DOHH2 (cell line): Measurements from ENCODE around the gene SBF1.

ENCODE experiments used
- H3F3A ChIP-seq: fragments of 200-600 bp; sonication (generic), shearing (Covaris generic); 2 replicates; pipeline ENCODE4 v1.6.0; 2016; ENCODE audit warnings: antibody characterized with exemption, mild to moderate bottlenecking; ENCODE audit not compliant: control insufficient read depth, insufficient read depth
- H3K27ac ChIP-seq: fragments of 200-600 bp; sonication (generic); 2 replicates; pipeline ENCODE4 v1.5.1; 2014; ENCODE audit warnings: low read depth, mild to moderate bottlenecking, low read length, moderate library complexity
- H3K27me3 ChIP-seq: fragments of 200-600 bp; sonication (generic); 2 replicates; pipeline ENCODE4 v1.6.1; 2014; ENCODE audit warnings: mild to moderate bottlenecking, low read length, mixed read lengths; ENCODE audit not compliant: control insufficient read depth
- H3K36me3 ChIP-seq: fragments of 200-600 bp; sonication (generic); 2 replicates; pipeline ENCODE4 v1.6.1; 2014; ENCODE audit warnings: mild to moderate bottlenecking, low read length, moderate library complexity, mixed read lengths; ENCODE audit not compliant: control insufficient read depth
- H3K4me1 ChIP-seq: fragments of 200-600 bp; sonication (generic); 2 replicates; pipeline ENCODE4 v1.6.1; 2014; ENCODE audit warnings: mild to moderate bottlenecking, low read length, mixed read lengths; ENCODE audit not compliant: control insufficient read depth
- H3K4me2 ChIP-seq: fragments of 200-600 bp; sonication (generic); 2 replicates; pipeline ENCODE4 v1.6.0; 2014; ENCODE audit warnings: mild to moderate bottlenecking, low read length, moderate library complexity
- H3K4me3 ChIP-seq: fragments of 200-600 bp; sonication (generic); 2 replicates; pipeline ENCODE4 v1.5.1; 2014; ENCODE audit warnings: mild to moderate bottlenecking, low read length, mixed read lengths
- H3K79me2 ChIP-seq: fragments of 200-600 bp; sonication (generic); 2 replicates; pipeline ENCODE4 v1.6.1; 2014; ENCODE audit warnings: mild to moderate bottlenecking, low read length, mixed read lengths; ENCODE audit not compliant: control insufficient read depth
- H3K9me2 ChIP-seq: fragments of 200-600 bp; sonication (generic); replicated peaks from 2 replicates; pipeline ENCODE4 v1.6.1; 2014; ENCODE audit warnings: mild to moderate bottlenecking, low read length, mixed read lengths; ENCODE audit not compliant: control insufficient read depth
- H3K9me3 ChIP-seq: fragments of 200-600 bp; sonication (generic); 2 replicates; pipeline ENCODE4 v1.6.1; 2014; ENCODE audit warnings: antibody characterized with exemption, low read length, mixed read lengths; ENCODE audit not compliant: control insufficient read depth, insufficient read depth
- H4K20me1 ChIP-seq: fragments of 200-600 bp; sonication (generic); 2 replicates; pipeline ENCODE4 v1.6.0; 2014; ENCODE audit warnings: low read depth, mild to moderate bottlenecking, antibody characterized with exemption, low read length, moderate library complexity; ENCODE audit not compliant: control insufficient read depth, insufficient read depth
- EZH2phosphoT487 ChIP-seq: fragments of 200-600 bp; sonication (generic); IDR thresholded peaks from 2 replicates; pipeline ENCODE4 v1.6.1; 2017; ENCODE audit warnings: borderline replicate concordance, mild to moderate bottlenecking, antibody characterized with exemption, low read length, moderate library complexity, mixed read lengths
- TF ChIP-seq, protein P1 (sequence below): fragments of 200-600 bp; sonication (generic); IDR thresholded peaks from one replicate; pipeline ENCODE4 v1.5.1; 2014; ENCODE audit warnings: antibody characterized with exemption, mild to moderate bottlenecking, low read depth, low read length; ENCODE audit not compliant: poor library complexity, severe bottlenecking

SBF1 gene

DNA sequence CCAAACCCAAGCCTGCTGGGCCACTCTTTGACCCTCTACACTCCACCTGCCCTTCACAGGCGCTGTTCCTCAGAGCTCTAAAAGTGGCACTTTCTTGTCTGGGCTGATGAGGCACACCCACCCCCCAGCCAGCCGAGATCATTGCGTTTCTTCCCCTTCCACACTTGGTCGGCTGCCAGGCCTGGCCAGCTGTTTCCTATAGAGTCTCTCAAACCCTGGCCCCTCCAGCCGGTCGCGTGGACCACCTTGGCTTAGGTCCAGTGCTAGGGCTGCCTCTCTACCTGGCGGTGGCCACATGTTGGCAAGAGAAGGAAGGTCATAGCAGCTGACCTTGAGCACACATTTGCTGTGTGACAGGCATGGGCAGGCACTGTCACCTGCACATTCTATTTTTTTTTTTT lies 71.1 kb downstream of the SBF1 start:
- peaks cover 28% of the 10 kb centered on the region for H3K4me1 ChIP-seq
- H3K9me3 ChIP-seq = no peaks in the 10 kb centered on the region
- H3K4me3 ChIP-seq = no peak overlapping the region
- H3K36me3 ChIP-seq = peaks cover 66% of the 10 kb centered on the region
- no peaks in the 10 kb centered on the region for H3K9me2 ChIP-seq
- no peak overlapping the region for H3K27ac ChIP-seq
- no peaks in the 10 kb centered on the region for H3F3A ChIP-seq
- H3K79me2 ChIP-seq = peaks cover 45% of the 10 kb centered on the region
- TF ChIP-seq EZH2phosphoT487 = no peak
- TF ChIP-seq, protein P1, sequence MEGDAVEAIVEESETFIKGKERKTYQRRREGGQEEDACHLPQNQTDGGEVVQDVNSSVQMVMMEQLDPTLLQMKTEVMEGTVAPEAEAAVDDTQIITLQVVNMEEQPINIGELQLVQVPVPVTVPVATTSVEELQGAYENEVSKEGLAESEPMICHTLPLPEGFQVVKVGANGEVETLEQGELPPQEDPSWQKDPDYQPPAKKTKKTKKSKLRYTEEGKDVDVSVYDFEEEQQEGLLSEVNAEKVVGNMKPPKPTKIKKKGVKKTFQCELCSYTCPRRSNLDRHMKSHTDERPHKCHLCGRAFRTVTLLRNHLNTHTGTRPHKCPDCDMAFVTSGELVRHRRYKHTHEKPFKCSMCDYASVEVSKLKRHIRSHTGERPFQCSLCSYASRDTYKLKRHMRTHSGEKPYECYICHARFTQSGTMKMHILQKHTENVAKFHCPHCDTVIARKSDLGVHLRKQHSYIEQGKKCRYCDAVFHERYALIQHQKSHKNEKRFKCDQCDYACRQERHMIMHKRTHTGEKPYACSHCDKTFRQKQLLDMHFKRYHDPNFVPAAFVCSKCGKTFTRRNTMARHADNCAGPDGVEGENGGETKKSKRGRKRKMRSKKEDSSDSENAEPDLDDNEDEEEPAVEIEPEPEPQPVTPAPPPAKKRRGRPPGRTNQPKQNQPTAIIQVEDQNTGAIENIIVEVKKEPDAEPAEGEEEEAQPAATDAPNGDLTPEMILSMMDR = no peak
- peaks cover 3% of the 10 kb centered on the region; the same call in 1 of the 2 replicates for H4K20me1 ChIP-seq
- H3K4me2 ChIP-seq = peak overlapping the region; percentile 19; the same call in 1 of the 2 replicates
- no peaks in the 10 kb centered on the region for H3K27me3 ChIP-seq

DNA sequence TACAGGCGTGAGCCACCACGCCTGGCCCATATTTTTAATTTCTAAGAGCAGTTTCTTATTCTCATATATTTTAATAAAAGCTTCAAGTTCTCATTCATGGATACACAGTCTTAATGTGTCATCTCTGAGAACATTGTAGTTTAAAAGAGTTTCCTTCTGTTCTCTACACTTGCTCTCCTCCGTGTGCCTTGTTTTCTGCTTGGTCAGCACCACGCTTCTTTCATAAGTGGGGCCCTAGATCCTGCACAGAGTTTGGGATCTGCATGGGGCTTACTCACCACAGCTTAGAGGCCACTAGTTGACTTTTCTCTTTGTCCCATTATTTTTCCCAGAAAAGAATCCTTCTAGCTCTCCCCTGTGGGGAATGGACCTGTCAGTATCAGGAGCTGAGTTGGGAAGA lies 72.9 kb downstream of the SBF1 start:
- Histone ChIP-seq H3K36me3 (peaks cover 57% of the 10 kb centered on the region), H3K79me2 (peaks cover 50% of the 10 kb centered on the region), H3K4me2 (no peak overlapping the region), H3K9me2 (no peaks in the 10 kb centered on the region), H3K4me3 (no peak overlapping the region), H3K4me1 (peaks cover 28% of the 10 kb centered on the region), H3K9me3 (no peaks in the 10 kb centered on the region), H3F3A (no peaks in the 10 kb centered on the region), H4K20me1 (peaks cover 3% of the 10 kb centered on the region; the same call in 1 of the 2 replicates), H3K27me3 (no peaks in the 10 kb centered on the region), H3K27ac (no peak overlapping the region)
- no peak for TF ChIP-seq EZH2phosphoT487
- TF ChIP-seq, protein P1 = no peak

DNA sequence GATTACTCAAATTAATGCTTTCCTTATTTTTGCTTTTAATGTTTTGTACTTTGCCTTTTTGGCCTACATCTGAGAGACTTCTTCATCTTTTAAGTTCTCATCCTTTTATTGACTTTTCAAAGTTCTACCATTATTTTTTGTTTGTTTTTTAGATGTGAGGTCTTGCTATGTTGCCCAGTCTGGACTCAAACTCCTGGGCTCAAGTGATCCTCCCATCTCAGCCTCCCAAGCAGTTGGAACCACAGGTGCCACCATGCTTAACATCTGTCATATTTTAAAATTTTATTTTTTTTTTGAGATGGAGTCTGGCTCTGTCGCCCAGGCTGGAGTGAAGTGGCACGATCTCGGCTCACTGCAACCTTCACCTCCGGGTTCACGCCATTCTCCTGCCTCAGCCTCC lies 73.9 kb downstream of the SBF1 start:
- H3K9me2 ChIP-seq = no peaks in the 10 kb centered on the region
- H3K27ac ChIP-seq = no peak overlapping the region
- peaks cover 54% of the 10 kb centered on the region for H3K36me3 ChIP-seq
- H3F3A ChIP-seq = no peaks in the 10 kb centered on the region
- H3K4me3 ChIP-seq = no peak overlapping the region
- no peaks in the 10 kb centered on the region for H3K9me3 ChIP-seq
- TF ChIP-seq EZH2phosphoT487 = no peak
- TF ChIP-seq, protein P1 = no peak
- peaks cover 28% of the 10 kb centered on the region for H3K4me1 ChIP-seq
- H3K27me3 ChIP-seq = no peaks in the 10 kb centered on the region
- no peak overlapping the region for H3K4me2 ChIP-seq
- H3K79me2 ChIP-seq = peaks cover 55% of the 10 kb centered on the region
- peaks cover 3% of the 10 kb centered on the region; the same call in 1 of the 2 replicates for H4K20me1 ChIP-seq

DNA sequence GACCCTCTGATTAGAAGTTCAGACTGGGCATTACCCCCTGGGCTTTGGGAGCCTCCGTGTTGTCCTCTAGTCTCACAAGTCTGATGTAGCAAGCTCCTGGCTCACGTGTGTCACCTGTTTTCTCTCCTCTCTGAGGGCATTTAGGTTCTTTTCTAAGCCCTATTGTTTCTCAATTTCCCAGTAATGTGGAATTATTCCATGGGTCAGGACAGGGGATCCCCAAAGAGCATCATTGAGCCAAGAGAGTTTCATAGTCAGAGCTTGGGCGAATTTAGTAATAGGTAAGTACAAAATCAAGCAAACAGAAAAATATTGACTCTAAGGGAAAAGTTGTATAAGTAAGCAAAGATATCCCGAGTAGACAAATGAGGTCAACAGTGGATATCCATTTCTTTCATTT lies 74.4 kb downstream of the SBF1 start:
- H3K4me1 ChIP-seq = peaks cover 28% of the 10 kb centered on the region
- no peak overlapping the region for H3K4me3 ChIP-seq
- H4K20me1 ChIP-seq = peaks cover 3% of the 10 kb centered on the region; the same call in 1 of the 2 replicates
- no peaks in the 10 kb centered on the region for H3K9me2 ChIP-seq
- peaks cover 57% of the 10 kb centered on the region for H3K36me3 ChIP-seq
- H3K9me3 ChIP-seq = no peaks in the 10 kb centered on the region
- no peak overlapping the region for H3K4me2 ChIP-seq
- H3K79me2 ChIP-seq = peaks cover 55% of the 10 kb centered on the region
- H3K27me3 ChIP-seq = no peaks in the 10 kb centered on the region
- TF ChIP-seq EZH2phosphoT487 = no peak
- TF ChIP-seq, protein P1 = no peak
- no peaks in the 10 kb centered on the region for H3F3A ChIP-seq
- H3K27ac ChIP-seq = no peak overlapping the region
